DND-41 (cell line): ENCODE results near the gene PEX5.

Source experiments
- CTCF ChIP-seq: IDR thresholded peaks from 2 replicates; pipeline ENCODE4 v1.5.1; 2012; ENCODE audit warnings: borderline replicate concordance, low read length, moderate library complexity, mild to moderate bottlenecking; ENCODE audit not compliant: poor library complexity, severe bottlenecking; ENCODE audit errors: extremely low read depth
- EZH2 ChIP-seq: IDR thresholded peaks from 3 replicates; pipeline ENCODE4 v1.6.1; 2012; ENCODE audit warnings: borderline replicate concordance, low read depth, mild to moderate bottlenecking, moderate library complexity, low read length, inconsistent platforms; ENCODE audit not compliant: severe bottlenecking

- TF ChIP-seq CTCF (no peak), EZH2 (no peak)
Measured at GRCh38 chr12:7176595-7176994, 12.9 kb upstream of the PEX5 start.
